Activated naive CD4-positive, alpha-beta T cell treated with anti-CD3 and anti-CD28 coated beads, Interleukin-2, amount 50 U/mL, for 16 hours (primary cell): ENCODE measurements around the gene HTRA3.
"Not testable (repeated sequence)": the region's sequence is repeated elsewhere in the genome, so short reads cannot be mapped to it uniquely, and the experiment has no call there.

Experiments used
- DNase-seq: peaks from one replicate; pipeline ENCODE4 v3.0.0-alpha.2; 2020

Gene HTRA3

GRCh38 chr4:8330821-8331574, 61.4 kb downstream of the HTRA3 start:
- no peak for DNase-seq

GRCh38 chr4:8331575-8331955, 62.0 kb downstream of the HTRA3 start:
- DNase-seq: no peak

- no peak for DNase-seq
These were observed 62.7 kb downstream of the HTRA3 start for GRCh38 chr4:8332038-8332857.

- no peak for DNase-seq
These were observed 63.4 kb downstream of the HTRA3 start for GRCh38 chr4:8332891-8333331.

- DNase-seq: no peak
These were observed 64.3 kb downstream of the HTRA3 start for GRCh38 chr4:8333726-8334460.

GRCh38 chr4:8334786-8335460, 65.4 kb downstream of the HTRA3 start:
- DNase-seq: no peak

- no peak for DNase-seq
These were observed 66.3 kb downstream of the HTRA3 start for GRCh38 chr4:8335848-8336247.

GRCh38 chr4:8336412-8337075, 67.0 kb downstream of the HTRA3 start:
- DNase-seq: no peak

GRCh38 chr4:8338351-8338961, 68.9 kb downstream of the HTRA3 start:
- no peak for DNase-seq

- no peak for DNase-seq
These were observed 71.3 kb downstream of the HTRA3 start for GRCh38 chr4:8340781-8341241.

GRCh38 chr4:8341281-8341680, 71.7 kb downstream of the HTRA3 start:
- DNase-seq: not testable (repeated sequence)

- no peak for DNase-seq
These were observed 72.1 kb downstream of the HTRA3 start for GRCh38 chr4:8341691-8342090.

GRCh38 chr4:8342651-8343261, 73.2 kb downstream of the HTRA3 start:
- DNase-seq: no peak

GRCh38 chr4:8343262-8343966, 73.9 kb downstream of the HTRA3 start:
- no peak for DNase-seq

GRCh38 chr4:8343967-8344331, 74.4 kb downstream of the HTRA3 start:
- no peak for DNase-seq

- DNase-seq: no peak
These were observed 74.8 kb downstream of the HTRA3 start for GRCh38 chr4:8344377-8344776.

GRCh38 chr4:8345053-8345945, 75.7 kb downstream of the HTRA3 start:
- no peak for DNase-seq

- no peak for DNase-seq
These were observed 76.6 kb downstream of the HTRA3 start for GRCh38 chr4:8345946-8346814.
